ENCODE data around the gene LSAMP. TPM values are rescaled to one million over a fixed set of nuclear protein-coding genes. Genes with fewer than 3 reads are reported as not detected.

LSAMP gene
- total and polyA plus RNA-seq, 9 of the 15 experiments (the other 6 are each of a cell fraction or from before 2014, with no cell fraction given): 0.09 to 0.11 TPM; not detected in 7

- TF ChIP-seq ZNF609 (CRISPR knock-in tag; IDR thresholded peaks at IDR 0.05; ENCODE audit: borderline replicate concordance): no peak
- no peak for TF ChIP-seq ZNF41 (CRISPR knock-in tag; conservative IDR thresholded peaks at IDR 0.05)
- no peak for TF ChIP-seq ADNP (tag; IDR thresholded peaks at IDR 0.05)
- no peak for TF ChIP-seq TOE1 (IDR thresholded peaks at IDR 0.05; ENCODE audit: borderline replicate concordance)
- no peak for TF ChIP-seq TOE1 (CRISPR knock-in tag; IDR thresholded peaks at IDR 0.05; ENCODE audit: borderline replicate concordance, low read depth)
- TF ChIP-seq ZNF511 (CRISPR knock-in tag; IDR thresholded peaks at IDR 0.05): no peak
- no peak for TF ChIP-seq CBFB (CRISPR knock-in tag; IDR thresholded peaks at IDR 0.05)
Observed at GRCh38 chr3:115903843-115904242, 541.4 kb downstream of the LSAMP start (continued).
